ENCODE results near the gene KLHL12.

The KLHL12 gene

GRCh38 chr1:202880062-202880461, 47.0 kb downstream of the KLHL12 start:
- Mint-ChIP-seq H3K9me3 (no peaks in the 10 kb centered on the region), H3K27me3 (no peaks in the 10 kb centered on the region), H3K4me3 (no peak overlapping the region), H3K27ac (no peak overlapping the region), H3K4me1 (peaks cover 8% of the 10 kb centered on the region), H3K36me3 (peaks cover 28% of the 10 kb centered on the region)
- ATAC-seq = no peak

- Mint-ChIP-seq H3K27ac (no peak overlapping the region), H3K4me3 (no peak overlapping the region), H3K9me3 (no peaks in the 10 kb centered on the region), H3K36me3 (peaks cover 28% of the 10 kb centered on the region), H3K4me1 (peaks cover 8% of the 10 kb centered on the region), H3K27me3 (no peaks in the 10 kb centered on the region)
- no peak for ATAC-seq
Measured at GRCh38 chr1:202879128-202879527, 47.9 kb downstream of the KLHL12 start.

DNA sequence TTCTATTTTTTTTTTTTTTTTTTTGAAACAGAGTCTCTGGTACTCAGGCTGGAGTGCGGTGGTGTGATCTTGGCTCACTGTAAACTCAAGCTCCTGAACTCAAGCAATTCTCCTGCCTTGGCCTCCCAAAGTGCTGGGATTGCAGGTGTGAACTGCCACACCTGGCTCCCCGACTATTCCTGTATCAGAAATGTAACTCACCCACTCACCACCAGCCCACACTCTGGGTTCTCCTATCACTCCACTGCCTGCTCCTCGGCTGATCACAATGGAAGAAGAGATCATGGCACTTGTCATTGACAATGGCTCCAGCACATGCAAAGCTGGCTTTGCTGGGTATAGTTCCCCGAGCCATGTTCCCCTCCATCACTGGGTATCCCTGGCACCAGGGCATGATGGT, 54.0 kb downstream of the KLHL12 start:
- no peak overlapping the region for H3K27ac Mint-ChIP-seq
- H3K4me3 Mint-ChIP-seq = no peak overlapping the region
- peaks cover 15% of the 10 kb centered on the region for H3K27me3 Mint-ChIP-seq

GRCh38 chr1:202871367-202871766, 55.7 kb downstream of the KLHL12 start:
- ATAC-seq = no peak
- no peaks in the 10 kb centered on the region for H3K9me3 Mint-ChIP-seq
- H3K36me3 Mint-ChIP-seq = peaks cover 5% of the 10 kb centered on the region
- no peaks in the 10 kb centered on the region for H3K4me1 Mint-ChIP-seq
- H3K4me3 Mint-ChIP-seq = no peak overlapping the region
- no peak overlapping the region for H3K27ac Mint-ChIP-seq
- peaks cover 23% of the 10 kb centered on the region for H3K27me3 Mint-ChIP-seq

More for the DNA sequence above, 54.0 kb downstream of the KLHL12 start:
- no peak for ATAC-seq
- Mint-ChIP-seq H3K36me3 (peaks cover 7% of the 10 kb centered on the region), H3K9me3 (no peaks in the 10 kb centered on the region), H3K4me1 (no peaks in the 10 kb centered on the region)

- H3K9me3 Mint-ChIP-seq = no peaks in the 10 kb centered on the region
Measured at GRCh38 chr1:202862679-202863560, 64.1 kb downstream of the KLHL12 start.

GRCh38 chr1:202861420-202862132, 65.5 kb downstream of the KLHL12 start:
- Mint-ChIP-seq H3K27ac (no peak overlapping the region), H3K36me3 (no peaks in the 10 kb centered on the region), H3K9me3 (no peaks in the 10 kb centered on the region), H3K27me3 (peaks cover 27% of the 10 kb centered on the region), H3K4me3 (peak overlapping the region; percentile 92), H3K4me1 (peaks cover 17% of the 10 kb centered on the region)
- ATAC-seq = peak; percentile 93

More at GRCh38 chr1:202862679-202863560, 64.1 kb downstream of the KLHL12 start:
- Mint-ChIP-seq H3K36me3 (no peaks in the 10 kb centered on the region), H3K27me3 (peaks cover 33% of the 10 kb centered on the region), H3K4me3 (no peak overlapping the region), H3K27ac (no peak overlapping the region), H3K4me1 (peaks cover 17% of the 10 kb centered on the region)
- no peak for ATAC-seq

DNA sequence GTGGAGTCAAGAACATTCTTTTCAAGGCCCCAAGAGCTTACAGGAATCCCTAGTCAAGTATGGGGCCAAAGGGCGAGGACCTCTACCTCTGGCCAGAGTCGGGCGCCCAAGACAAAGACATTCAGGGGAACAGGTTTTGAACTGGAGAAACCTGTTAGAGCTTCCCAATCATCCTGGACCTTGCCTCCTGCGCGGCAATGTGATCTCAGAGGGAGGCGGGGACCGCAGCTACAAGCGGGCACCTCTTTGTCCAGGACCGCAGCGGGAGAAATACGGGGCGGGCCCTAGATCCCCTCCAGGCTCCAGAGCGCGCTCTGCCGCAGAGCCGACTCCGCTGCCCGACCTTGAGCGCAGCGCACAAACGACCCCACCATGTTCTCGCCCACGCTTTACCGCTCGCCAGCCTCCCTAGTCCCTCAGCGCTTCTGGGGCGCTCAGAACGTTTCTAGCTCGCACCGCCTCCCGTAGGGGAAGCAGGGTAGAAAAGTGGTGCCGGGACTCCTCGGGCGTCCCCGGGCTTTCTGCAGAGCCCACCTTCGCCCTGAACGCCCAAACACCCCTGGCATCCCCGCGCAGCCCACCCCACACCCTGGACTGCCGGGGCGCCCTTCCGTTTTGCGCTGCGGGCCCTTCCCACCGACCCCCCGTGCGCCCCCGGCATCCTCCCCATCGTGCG, 66.2 kb downstream of the KLHL12 start:
- Mint-ChIP-seq H3K27ac (no peak overlapping the region), H3K4me1 (peaks cover 17% of the 10 kb centered on the region), H3K27me3 (peaks cover 20% of the 10 kb centered on the region), H3K4me3 (peak overlapping the region; percentile 92), H3K9me3 (no peaks in the 10 kb centered on the region), H3K36me3 (no peaks in the 10 kb centered on the region)
- ATAC-seq = peak; percentile 60

DNA sequence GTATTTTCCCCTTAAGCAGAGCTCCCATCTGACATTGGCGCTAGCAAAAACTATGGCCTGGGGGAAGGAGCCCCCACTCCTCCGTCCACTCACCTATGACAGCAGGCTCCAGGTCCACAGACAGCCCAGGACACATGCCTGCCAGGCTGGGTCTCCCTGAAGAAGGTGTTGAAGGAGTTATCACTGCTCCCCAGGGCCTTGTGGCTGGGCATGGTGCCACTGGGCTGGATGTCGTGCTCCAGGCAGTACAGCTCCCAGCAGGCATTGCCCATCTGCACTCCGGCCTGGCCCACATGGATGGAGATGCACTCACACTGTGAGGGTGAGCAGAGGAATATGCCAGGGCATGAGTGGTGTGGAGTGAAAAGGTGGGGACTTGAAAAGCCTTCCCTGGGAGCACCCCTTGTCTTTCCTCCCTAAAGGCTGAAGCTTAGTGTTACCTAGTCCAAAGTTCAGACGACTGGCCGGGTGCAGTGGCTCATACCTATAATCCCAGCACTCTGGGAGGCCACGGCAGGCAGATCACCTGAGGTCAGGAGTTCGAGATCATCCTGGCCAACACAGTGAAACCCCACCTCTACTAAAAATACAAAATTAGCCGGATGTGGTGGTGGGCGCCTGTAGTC, 68.1 kb downstream of the KLHL12 start:
- H3K4me1 Mint-ChIP-seq = peaks cover 17% of the 10 kb centered on the region
- H3K36me3 Mint-ChIP-seq = no peaks in the 10 kb centered on the region
- ATAC-seq = no peak
- H3K27me3 Mint-ChIP-seq = peaks cover under 1% of the 10 kb centered on the region
- H3K9me3 Mint-ChIP-seq = no peaks in the 10 kb centered on the region
- no peak overlapping the region for H3K4me3 Mint-ChIP-seq
- H3K27ac Mint-ChIP-seq = no peak overlapping the region

DNA sequence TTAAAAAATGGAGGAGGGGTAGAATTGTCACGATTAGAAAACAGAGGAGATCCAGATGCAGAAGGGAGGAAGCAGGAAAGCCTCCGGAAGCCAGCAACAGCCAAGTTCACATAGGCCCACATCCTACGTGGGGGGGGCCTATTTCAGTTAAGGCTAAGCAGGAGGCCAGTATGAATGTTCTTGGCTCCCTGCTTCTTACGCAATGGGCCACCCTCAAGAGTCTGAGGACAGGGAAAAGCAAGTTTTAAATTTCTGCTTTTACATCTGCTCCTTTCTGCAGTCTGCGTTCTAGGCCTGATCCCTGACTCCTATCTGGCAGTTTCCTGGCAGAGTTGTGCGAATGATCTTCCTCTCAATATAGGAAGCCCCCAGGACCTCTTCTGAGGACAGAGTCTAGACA, 68.7 kb downstream of the KLHL12 start:
- Mint-ChIP-seq H3K27ac (no peak overlapping the region), H3K4me3 (no peak overlapping the region), H3K36me3 (no peaks in the 10 kb centered on the region)

DNA sequence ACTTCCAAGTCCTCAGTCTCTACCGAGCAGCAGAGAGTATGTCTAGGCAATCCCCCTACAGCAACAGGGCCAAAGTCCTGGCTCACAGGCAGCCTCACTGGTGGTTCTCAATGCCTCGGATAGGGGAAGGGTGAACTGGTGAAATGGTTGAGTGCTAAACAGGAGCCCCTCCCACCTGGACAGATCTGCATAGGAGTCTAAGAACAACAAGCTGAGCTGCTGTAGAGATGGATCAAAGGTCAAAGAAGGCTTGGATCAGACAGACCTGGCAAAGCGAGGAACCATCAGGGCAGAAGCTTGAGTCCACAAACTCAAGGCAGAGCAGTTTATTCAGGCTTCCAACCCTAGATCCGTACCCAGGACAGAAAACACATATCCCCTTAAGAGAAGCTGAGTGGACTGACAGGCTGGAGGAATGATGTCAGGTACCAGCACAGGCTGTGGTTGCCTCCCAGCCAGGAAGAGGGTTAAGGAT, 69.9 kb downstream of the KLHL12 start:
- peaks cover 15% of the 10 kb centered on the region for H3K4me1 Mint-ChIP-seq
- no peaks in the 10 kb centered on the region for H3K9me3 Mint-ChIP-seq
- H3K36me3 Mint-ChIP-seq = no peaks in the 10 kb centered on the region
- no peak for ATAC-seq
- no peak overlapping the region for H3K4me3 Mint-ChIP-seq
- H3K27me3 Mint-ChIP-seq = no peaks in the 10 kb centered on the region
- no peak overlapping the region for H3K27ac Mint-ChIP-seq

More for the DNA sequence above, 68.7 kb downstream of the KLHL12 start:
- ATAC-seq = no peak
- Mint-ChIP-seq H3K4me1 (peaks cover 17% of the 10 kb centered on the region), H3K27me3 (no peaks in the 10 kb centered on the region), H3K9me3 (no peaks in the 10 kb centered on the region)

- H3K4me1 Mint-ChIP-seq = peaks cover 4% of the 10 kb centered on the region
- no peaks in the 10 kb centered on the region for H3K9me3 Mint-ChIP-seq
- H3K4me3 Mint-ChIP-seq = no peak overlapping the region
- ATAC-seq = no peak
- no peak overlapping the region for H3K27ac Mint-ChIP-seq
- no peaks in the 10 kb centered on the region for H3K36me3 Mint-ChIP-seq
- no peaks in the 10 kb centered on the region for H3K27me3 Mint-ChIP-seq
Measured at GRCh38 chr1:202856014-202856413, 71.0 kb downstream of the KLHL12 start.

GRCh38 chr1:202854787-202855186, 72.2 kb downstream of the KLHL12 start:
- Mint-ChIP-seq H3K9me3 (no peaks in the 10 kb centered on the region), H3K4me3 (no peak overlapping the region), H3K36me3 (no peaks in the 10 kb centered on the region), H3K27ac (no peak overlapping the region), H3K4me1 (peaks cover 10% of the 10 kb centered on the region), H3K27me3 (no peaks in the 10 kb centered on the region)
- no peak for ATAC-seq

- H3K27me3 Mint-ChIP-seq = no peaks in the 10 kb centered on the region
- no peaks in the 10 kb centered on the region for H3K36me3 Mint-ChIP-seq
- no peak overlapping the region for H3K27ac Mint-ChIP-seq
- H3K4me3 Mint-ChIP-seq = no peak overlapping the region
- ATAC-seq = no peak
- peaks cover 27% of the 10 kb centered on the region for H3K4me1 Mint-ChIP-seq
- H3K9me3 Mint-ChIP-seq = no peaks in the 10 kb centered on the region
Measured at GRCh38 chr1:202852163-202852904, 74.7 kb downstream of the KLHL12 start.

DNA sequence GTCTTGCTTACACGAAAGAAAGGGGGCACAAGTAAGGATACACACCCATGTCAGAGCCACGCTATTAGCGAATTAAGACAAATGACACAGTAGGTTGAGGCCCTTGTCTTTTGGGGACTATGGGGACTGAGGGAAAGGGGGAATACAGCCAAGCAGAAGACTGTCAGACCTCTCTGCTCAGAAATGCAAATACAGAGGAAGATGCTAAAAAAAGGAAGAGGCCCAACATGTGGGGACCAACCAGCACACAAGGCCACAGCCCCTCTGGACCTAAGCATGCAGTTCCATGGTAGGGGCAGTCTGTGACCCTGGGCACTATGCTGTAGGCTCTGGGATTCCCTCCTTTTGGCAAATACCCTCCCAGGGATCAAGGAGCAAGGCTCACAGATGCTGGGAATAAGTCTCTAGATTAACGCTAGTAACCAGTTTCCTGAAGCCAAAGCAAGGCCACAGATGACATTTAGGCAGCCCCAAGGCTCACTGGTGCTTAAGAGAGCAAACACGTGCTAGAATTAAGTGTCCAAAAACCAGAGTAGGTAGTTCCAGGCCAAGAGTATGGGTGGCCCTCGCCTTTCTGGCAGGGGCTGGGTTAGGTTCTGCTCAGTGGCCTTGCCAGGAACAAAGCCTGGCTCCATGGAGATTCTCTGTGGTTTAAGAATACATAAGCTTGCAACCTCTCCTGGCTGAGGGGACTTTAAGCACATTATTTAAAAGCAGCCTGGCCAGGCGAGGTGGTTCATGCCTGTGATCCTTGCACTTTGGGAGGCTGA, 76.3 kb downstream of the KLHL12 start:
- H3K4me1 Mint-ChIP-seq = peaks cover 27% of the 10 kb centered on the region
- peak overlapping the region; percentile 61 for H3K27ac Mint-ChIP-seq
- no peak for ATAC-seq
- no peaks in the 10 kb centered on the region for H3K9me3 Mint-ChIP-seq
- H3K27me3 Mint-ChIP-seq = no peaks in the 10 kb centered on the region
- H3K4me3 Mint-ChIP-seq = no peak overlapping the region
- no peaks in the 10 kb centered on the region for H3K36me3 Mint-ChIP-seq

All from stimulated activated memory B cell treated with anti-CD40 and anti-IgM and Interleukin-4, amounts not matched to agents 10 μg/mL and 1 μg/mL and 100 μg/mL, for 72 hours (primary cell).